SK-N-SH (cell line): ENCODE data around the gene SLC50A1. TPM values are rescaled to one million over a fixed set of nuclear protein-coding genes. Genes with fewer than 3 reads are reported as not detected.

Source experiments
- CHD2 ChIP-seq: fragments of 150-350 bp; IDR thresholded peaks from 2 replicates; pipeline ENCODE4 v1.6.1; 2018; ENCODE audit warnings: low read length; ENCODE audit not compliant: partially characterized antibody
- EP300 ChIP-seq, 2 experiments: IDR thresholded peaks; 2 replicates each; pipeline versions ENCODE4 v1.4.0 to v1.6.1; 2012; ENCODE audit warnings: borderline replicate concordance in 1 of 2, low read depth in 1 of 2, low read length in 1 of 2
- FOSL2 ChIP-seq: IDR thresholded peaks from 2 replicates; pipeline ENCODE4 v1.4.0; 2012; ENCODE audit warnings: low read depth, mild to moderate bottlenecking, moderate library complexity, borderline replicate concordance
- FOXJ3 ChIP-seq: sonication (generic); formaldehyde crosslinking; IDR thresholded peaks from 2 replicates; pipeline ENCODE4 v1.5.1; 2020; ENCODE audit warnings: mild to moderate bottlenecking, missing genetic modification reagents
- FOXM1 ChIP-seq: IDR thresholded peaks from 2 replicates; pipeline ENCODE4 v1.4.0; 2012; ENCODE audit warnings: low read depth, mild to moderate bottlenecking
- GABPA ChIP-seq: IDR thresholded peaks from 2 replicates; pipeline ENCODE4 v1.4.0; 2012; ENCODE audit warnings: low read depth, mild to moderate bottlenecking
- GATA2 ChIP-seq: sonication (generic); formaldehyde crosslinking; IDR thresholded peaks from 2 replicates; pipeline ENCODE4 v1.5.0; 2020; ENCODE audit warnings: mild to moderate bottlenecking, missing genetic modification reagents
- NRF1 ChIP-seq: IDR thresholded peaks from 2 replicates; pipeline ENCODE4 v1.6.1; 2012; ENCODE audit warnings: low read depth, mild to moderate bottlenecking, low read length
- PBX3 ChIP-seq: IDR thresholded peaks from 2 replicates; pipeline ENCODE4; 2012
- RAD21 ChIP-seq: IDR thresholded peaks from 2 replicates; pipeline ENCODE4 v1.6.1; 2012; ENCODE audit warnings: mild to moderate bottlenecking, low read length
- SIN3A ChIP-seq: IDR thresholded peaks from 2 replicates; pipeline ENCODE4 v1.6.1; 2012; ENCODE audit warnings: low read depth, mild to moderate bottlenecking, low read length, moderate library complexity, borderline replicate concordance
- TAF1 ChIP-seq: IDR thresholded peaks from 2 replicates; pipeline ENCODE4 v1.6.1; 2012; ENCODE audit warnings: low read depth, mild to moderate bottlenecking, low read length, moderate library complexity, borderline replicate concordance
- TCF12 ChIP-seq: IDR thresholded peaks from 2 replicates; pipeline ENCODE4 v1.4.0; 2012
- TEAD4 ChIP-seq: IDR thresholded peaks from 2 replicates; pipeline ENCODE4 v1.4.0; 2012; ENCODE audit warnings: mild to moderate bottlenecking, borderline replicate concordance; ENCODE audit not compliant: insufficient read depth
- YY1 ChIP-seq: IDR thresholded peaks from 2 replicates; pipeline ENCODE4 v1.4.0; 2012; ENCODE audit warnings: low read depth, mild to moderate bottlenecking
- ZBTB33 ChIP-seq: IDR thresholded peaks from 2 replicates; pipeline ENCODE4 v1.4.0; 2012; ENCODE audit warnings: low read depth, borderline replicate concordance
- polyA plus RNA-seq, 3 experiments: library from polyadenylated mRNA; depleted of rRNA; stranded (reverse); fragments of >200 nt; gene quantifications; 2 replicates each; pipeline ENCODE4 v1.2.3, GENCODE V29; 2012
- TF ChIP-seq, protein P1 (sequence below): IDR thresholded peaks from 2 replicates; pipeline ENCODE4 v1.4.0; 2012; ENCODE audit warnings: low read depth, borderline replicate concordance
- TF ChIP-seq, protein P2 (sequence below): IDR thresholded peaks from 2 replicates; pipeline ENCODE4 v1.6.1; 2012; ENCODE audit warnings: mild to moderate bottlenecking, low read depth, low read length, moderate library complexity

Gene SLC50A1
- polyA plus RNA-seq, 1 of the 3 experiments (the other 2 are of a cell fraction), result 58.4 TPM

DNA sequence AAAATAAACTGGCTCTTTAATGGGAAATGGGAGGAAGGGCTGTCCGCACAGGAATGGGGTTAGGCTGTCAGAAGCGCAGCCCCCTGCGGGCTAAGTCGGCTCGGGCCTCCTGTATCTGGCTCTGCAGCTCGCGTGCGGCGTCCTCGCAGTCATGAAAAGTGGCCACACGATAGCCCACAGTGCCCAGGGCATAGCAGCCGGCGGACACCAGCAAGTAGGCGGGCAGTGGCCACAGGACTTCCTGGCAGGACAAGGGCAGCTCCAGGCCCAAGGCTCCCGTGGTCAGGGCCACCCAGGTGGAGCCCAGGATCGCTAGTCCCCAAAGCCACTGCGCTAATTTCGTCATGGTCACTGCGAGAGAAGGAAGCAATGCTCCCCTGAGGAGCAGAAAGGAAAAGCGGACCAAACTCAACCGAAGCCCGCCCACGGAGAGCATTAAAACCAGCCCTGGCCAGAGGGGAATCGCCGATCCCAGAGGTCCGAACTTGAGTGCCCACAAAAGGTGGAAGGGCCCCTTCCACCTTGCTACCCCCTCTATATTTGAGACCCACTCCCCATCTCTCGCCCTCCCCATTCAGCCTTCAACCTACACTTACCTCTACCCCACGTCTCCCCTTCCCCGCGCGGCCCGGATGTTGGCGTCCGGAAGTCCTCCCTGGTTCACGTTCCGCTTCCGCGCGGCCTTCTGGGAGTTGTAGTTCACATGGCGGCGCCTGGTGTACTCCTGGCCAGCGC, 4.4 kb downstream of the SLC50A1 start, which contains the start of gene DPM3 (continued):
- TF ChIP-seq CHD2, result no peak
- no peak for TF ChIP-seq GATA2
- TF ChIP-seq FOXJ3 (CRISPR knock-in tag), result no peak
- TF ChIP-seq TAF1, result peak; percentile 75
- TF ChIP-seq FOXM1, result no peak
- TF ChIP-seq RAD21, result no peak
- no peak for TF ChIP-seq TCF12
- TF ChIP-seq SIN3A, result peak; percentile 15; the same call in 1 of the 2 replicates
- no peak for TF ChIP-seq PBX3
- TF ChIP-seq, protein P1, sequence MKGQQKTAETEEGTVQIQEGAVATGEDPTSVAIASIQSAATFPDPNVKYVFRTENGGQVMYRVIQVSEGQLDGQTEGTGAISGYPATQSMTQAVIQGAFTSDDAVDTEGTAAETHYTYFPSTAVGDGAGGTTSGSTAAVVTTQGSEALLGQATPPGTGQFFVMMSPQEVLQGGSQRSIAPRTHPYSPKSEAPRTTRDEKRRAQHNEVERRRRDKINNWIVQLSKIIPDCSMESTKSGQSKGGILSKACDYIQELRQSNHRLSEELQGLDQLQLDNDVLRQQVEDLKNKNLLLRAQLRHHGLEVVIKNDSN, result 0 out of 2 replicates have a peak, but pooled peaks have one; percentile 2
- TF ChIP-seq YY1, result no peak; the same call in 1 of the 2 replicates
- TF ChIP-seq, protein P2, sequence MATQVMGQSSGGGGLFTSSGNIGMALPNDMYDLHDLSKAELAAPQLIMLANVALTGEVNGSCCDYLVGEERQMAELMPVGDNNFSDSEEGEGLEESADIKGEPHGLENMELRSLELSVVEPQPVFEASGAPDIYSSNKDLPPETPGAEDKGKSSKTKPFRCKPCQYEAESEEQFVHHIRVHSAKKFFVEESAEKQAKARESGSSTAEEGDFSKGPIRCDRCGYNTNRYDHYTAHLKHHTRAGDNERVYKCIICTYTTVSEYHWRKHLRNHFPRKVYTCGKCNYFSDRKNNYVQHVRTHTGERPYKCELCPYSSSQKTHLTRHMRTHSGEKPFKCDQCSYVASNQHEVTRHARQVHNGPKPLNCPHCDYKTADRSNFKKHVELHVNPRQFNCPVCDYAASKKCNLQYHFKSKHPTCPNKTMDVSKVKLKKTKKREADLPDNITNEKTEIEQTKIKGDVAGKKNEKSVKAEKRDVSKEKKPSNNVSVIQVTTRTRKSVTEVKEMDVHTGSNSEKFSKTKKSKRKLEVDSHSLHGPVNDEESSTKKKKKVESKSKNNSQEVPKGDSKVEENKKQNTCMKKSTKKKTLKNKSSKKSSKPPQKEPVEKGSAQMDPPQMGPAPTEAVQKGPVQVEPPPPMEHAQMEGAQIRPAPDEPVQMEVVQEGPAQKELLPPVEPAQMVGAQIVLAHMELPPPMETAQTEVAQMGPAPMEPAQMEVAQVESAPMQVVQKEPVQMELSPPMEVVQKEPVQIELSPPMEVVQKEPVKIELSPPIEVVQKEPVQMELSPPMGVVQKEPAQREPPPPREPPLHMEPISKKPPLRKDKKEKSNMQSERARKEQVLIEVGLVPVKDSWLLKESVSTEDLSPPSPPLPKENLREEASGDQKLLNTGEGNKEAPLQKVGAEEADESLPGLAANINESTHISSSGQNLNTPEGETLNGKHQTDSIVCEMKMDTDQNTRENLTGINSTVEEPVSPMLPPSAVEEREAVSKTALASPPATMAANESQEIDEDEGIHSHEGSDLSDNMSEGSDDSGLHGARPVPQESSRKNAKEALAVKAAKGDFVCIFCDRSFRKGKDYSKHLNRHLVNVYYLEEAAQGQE, result no peak
- TF ChIP-seq TEAD4, result no peak
- peak; percentile 99 for TF ChIP-seq GABPA
- no peak for TF ChIP-seq FOSL2
- no peak for TF ChIP-seq NRF1
- no peak for TF ChIP-seq ZBTB33
- TF ChIP-seq EP300 (IDR thresholded peaks at IDR 0.05; ENCODE audit: borderline replicate concordance in 1 of 2, low read depth in 1 of 2, low read length in 1 of 2), result no peak
